Measurements from ENCODE around the gene FCN1.

Gene FCN1

DNA sequence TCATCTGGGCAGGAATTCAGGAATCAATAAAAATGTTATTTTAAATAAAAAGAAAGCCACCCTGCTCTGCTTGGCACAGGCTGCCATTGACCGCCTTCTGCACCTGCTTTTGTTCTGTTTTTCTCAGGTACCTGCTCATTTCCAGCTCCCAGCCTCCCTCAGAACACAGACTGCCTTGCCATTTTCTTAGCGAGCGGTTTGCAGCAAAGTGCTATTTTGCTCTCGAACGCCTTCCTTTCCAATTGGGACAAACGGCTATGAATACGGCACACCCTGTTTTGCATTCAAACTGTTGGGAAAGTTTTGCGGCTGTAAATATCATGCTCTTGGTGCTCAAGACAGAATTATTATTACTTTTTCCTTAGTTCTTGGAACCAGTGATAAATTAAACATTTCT, 25.1 kb upstream of the FCN1 start:
- Histone ChIP-seq H3K4me1 (ENCODE audit: insufficient read depth, low read length) (peaks cover 12% of the 10 kb centered on the region; the same call in 1 of the 2 replicates), H3K9me3 (ENCODE audit: insufficient read depth, low read depth, low read length) (no peaks in the 10 kb centered on the region), H3K27me3 (ENCODE audit: insufficient read depth, low read length) (no peaks in the 10 kb centered on the region), H3K36me3 (ENCODE audit: insufficient read depth, low read length) (no peaks in the 10 kb centered on the region), H3K27ac (ENCODE audit: low read depth, low read length) (no peak overlapping the region), H3K9ac (ENCODE audit: low read depth, low read length) (no peak overlapping the region), H3K4me3 (ENCODE audit: low read length) (no peak overlapping the region)
- 82% methylated on average over 8 of the region's 8 CpGs for WGBS

DNA sequence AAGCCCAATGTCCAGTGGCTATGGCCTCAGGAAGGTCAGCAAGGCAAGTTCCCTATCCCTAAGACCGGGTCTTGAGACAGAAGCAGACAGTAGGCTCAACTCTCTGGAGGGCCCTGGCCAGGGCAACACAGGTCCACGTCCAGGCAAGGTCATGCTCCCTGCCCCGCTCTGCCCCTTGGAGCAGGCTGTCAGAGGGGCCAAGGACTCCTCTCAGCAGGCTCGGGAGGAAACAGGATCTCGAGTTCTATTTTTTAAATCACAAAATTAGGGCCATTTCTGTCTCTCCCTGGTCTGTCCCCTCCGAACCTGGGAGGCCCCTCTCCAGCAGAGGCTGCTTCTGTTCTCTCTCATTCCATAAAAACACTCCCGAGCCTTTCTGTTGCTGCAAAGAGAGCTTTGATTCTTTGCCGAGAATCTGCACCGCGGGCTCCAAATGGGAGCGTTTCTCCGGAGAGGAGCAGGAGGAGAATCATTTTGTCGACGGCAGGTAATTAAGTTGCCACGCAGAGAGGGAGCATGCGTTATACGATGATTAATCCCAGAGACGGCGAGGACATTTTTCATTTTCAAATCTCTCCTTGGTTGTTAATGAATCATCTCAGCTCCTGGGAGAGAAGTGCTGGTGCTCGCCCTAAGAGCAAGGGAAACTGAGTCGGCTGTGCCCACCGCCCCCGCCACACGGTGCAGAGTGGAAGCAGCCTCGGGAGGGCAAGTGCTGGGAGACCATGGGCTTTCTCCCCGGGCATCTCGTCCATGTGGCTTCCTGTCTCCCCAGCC, 24.5 kb upstream of the FCN1 start:
- Histone ChIP-seq H3K36me3 (ENCODE audit: insufficient read depth, low read length) (no peaks in the 10 kb centered on the region), H3K9me3 (ENCODE audit: insufficient read depth, low read depth, low read length) (no peaks in the 10 kb centered on the region), H3K27ac (ENCODE audit: low read depth, low read length) (no peak overlapping the region), H3K9ac (ENCODE audit: low read depth, low read length) (no peak overlapping the region), H3K4me1 (ENCODE audit: insufficient read depth, low read length) (peaks cover 12% of the 10 kb centered on the region; the same call in 1 of the 2 replicates), H3K27me3 (ENCODE audit: insufficient read depth, low read length) (no peaks in the 10 kb centered on the region), H3K4me3 (ENCODE audit: low read length) (no peak overlapping the region)
- WGBS: 87% methylated on average over 27 of the region's 27 CpGs

DNA sequence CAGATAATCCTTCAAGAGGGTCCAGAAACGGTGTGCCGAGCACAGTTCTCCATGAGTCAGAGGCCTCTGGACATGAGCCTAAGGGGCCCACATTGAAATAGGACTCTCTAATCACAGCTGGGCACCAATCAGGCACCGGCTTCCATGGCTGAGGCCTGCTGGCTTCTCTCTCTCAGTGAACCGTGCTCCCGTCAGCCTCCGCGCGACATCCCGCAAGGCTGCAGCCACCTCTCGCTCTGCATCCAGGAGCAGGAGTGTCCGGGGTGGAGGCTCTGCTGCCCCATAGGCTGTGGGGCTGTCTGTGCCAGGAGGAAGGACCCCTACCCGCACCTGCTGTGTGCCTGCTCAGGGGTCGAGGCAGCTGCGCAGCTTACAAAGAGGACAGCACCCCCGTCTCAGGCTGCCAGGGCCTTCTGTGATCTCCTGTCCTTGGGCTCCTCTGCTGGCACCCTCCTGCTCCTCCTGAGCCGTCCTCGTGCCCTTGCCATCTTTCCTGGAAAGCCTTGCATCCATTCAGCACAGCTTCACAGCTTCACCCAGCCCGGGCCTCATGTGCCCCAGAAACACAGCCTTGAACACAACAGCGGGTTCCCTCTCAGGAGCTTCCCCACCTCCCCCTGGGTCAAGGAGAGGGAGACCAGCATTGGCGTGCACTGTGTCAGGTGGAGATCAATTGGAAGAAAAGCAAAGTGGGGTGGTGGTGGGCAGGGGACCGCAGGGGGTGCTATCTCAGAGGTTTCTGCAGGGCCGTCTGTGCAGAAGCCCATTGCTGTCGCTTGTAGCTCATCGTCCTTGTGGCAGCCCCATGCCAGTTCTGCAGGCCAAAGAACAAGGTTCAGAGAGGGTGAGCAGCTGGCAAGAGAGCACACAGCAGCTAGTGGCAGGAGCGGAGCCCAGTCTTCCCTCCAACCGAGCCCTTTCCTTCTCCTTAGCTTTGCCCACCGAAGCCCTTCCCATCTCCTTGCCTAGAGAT, 22.8 kb upstream of the FCN1 start:
- Histone ChIP-seq H3K4me1 (ENCODE audit: insufficient read depth, low read length) (peaks cover 12% of the 10 kb centered on the region; the same call in 1 of the 2 replicates), H3K9me3 (ENCODE audit: insufficient read depth, low read depth, low read length) (no peaks in the 10 kb centered on the region), H3K36me3 (ENCODE audit: insufficient read depth, low read length) (no peaks in the 10 kb centered on the region), H3K9ac (ENCODE audit: low read depth, low read length) (no peak overlapping the region), H3K27ac (ENCODE audit: low read depth, low read length) (no peak overlapping the region), H3K27me3 (ENCODE audit: insufficient read depth, low read length) (no peaks in the 10 kb centered on the region), H3K4me3 (ENCODE audit: low read length) (no peak overlapping the region)
- WGBS: 94% methylated on average over 27 of the region's 27 CpGs

DNA sequence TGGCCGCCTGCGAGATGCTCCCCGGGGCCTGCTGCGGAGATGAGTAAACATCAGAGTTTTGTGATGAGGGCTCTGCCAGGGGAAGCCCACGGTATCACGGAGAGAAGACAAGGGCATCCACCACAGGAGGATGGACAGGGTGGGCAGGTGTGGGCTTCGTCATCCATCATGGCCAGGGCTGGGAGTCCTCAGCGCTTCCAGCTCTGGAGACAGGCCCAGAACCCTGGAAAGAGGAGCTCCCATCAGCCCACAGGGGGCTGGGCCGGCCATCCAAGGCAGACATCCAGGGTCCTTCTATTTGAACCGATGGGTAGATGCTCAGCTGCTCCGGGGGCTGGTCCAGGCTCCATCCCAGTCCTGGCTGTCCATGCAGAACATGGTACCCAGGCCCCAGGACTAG, 22.1 kb upstream of the FCN1 start:
- H3K27ac ChIP-seq (ENCODE audit: low read depth, low read length): no peak overlapping the region
- peaks cover 18% of the 10 kb centered on the region; the same call in 1 of the 2 replicates for H3K4me1 ChIP-seq (ENCODE audit: insufficient read depth, low read length)
- H3K36me3 ChIP-seq (ENCODE audit: insufficient read depth, low read length): no peaks in the 10 kb centered on the region
- WGBS: 94% methylated on average over 11 of the region's 11 CpGs
- no peaks in the 10 kb centered on the region for H3K9me3 ChIP-seq (ENCODE audit: insufficient read depth, low read depth, low read length)
- H3K4me3 ChIP-seq (ENCODE audit: low read length): no peak overlapping the region
- H3K9ac ChIP-seq (ENCODE audit: low read depth, low read length): no peak overlapping the region
- no peaks in the 10 kb centered on the region for H3K27me3 ChIP-seq (ENCODE audit: insufficient read depth, low read length)

DNA sequence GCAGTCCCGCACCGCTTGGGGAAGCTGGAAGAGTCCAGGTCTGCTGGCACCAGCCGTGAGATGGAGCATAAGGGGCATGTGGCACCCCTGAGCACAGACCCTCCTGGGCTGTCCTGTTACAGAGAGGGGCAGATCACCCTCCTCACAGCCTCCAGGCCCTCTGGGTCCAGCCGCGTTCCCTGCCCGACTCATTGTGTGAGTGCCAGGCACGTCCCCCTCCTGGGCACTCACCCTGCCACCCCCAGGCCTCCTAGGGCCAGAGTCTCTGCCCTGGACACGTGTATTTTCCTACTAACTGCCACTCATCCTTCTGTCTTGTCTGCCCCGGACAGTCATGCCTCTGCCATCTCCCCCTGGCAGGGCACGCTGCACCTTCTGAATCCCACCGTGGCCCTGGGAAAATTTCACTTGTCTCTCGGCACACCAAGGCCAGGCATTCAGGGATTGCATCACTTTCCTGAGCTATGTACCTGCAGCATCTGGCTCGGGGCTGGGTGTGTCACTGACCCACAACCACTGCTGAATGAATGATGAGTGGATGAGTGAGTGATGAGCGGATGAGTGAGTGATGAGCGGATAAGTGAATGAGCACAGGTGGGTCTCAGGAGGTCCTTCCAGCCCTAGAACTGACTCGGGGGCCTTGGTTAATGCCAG, 21.5 kb upstream of the FCN1 start:
- no peaks in the 10 kb centered on the region for H3K36me3 ChIP-seq (ENCODE audit: insufficient read depth, low read length)
- no peaks in the 10 kb centered on the region for H3K27me3 ChIP-seq (ENCODE audit: insufficient read depth, low read length)
- H3K9me3 ChIP-seq (ENCODE audit: insufficient read depth, low read depth, low read length): no peaks in the 10 kb centered on the region
- whole genome bisulfite sequencing: 94% methylated on average over 15 of the region's 16 CpGs
- no peak overlapping the region for H3K4me3 ChIP-seq (ENCODE audit: low read length)
- no peak overlapping the region for H3K9ac ChIP-seq (ENCODE audit: low read depth, low read length)
- peaks cover 16% of the 10 kb centered on the region; the same call in 1 of the 2 replicates for H3K4me1 ChIP-seq (ENCODE audit: insufficient read depth, low read length)
- no peak overlapping the region for H3K27ac ChIP-seq (ENCODE audit: low read depth, low read length)

DNA sequence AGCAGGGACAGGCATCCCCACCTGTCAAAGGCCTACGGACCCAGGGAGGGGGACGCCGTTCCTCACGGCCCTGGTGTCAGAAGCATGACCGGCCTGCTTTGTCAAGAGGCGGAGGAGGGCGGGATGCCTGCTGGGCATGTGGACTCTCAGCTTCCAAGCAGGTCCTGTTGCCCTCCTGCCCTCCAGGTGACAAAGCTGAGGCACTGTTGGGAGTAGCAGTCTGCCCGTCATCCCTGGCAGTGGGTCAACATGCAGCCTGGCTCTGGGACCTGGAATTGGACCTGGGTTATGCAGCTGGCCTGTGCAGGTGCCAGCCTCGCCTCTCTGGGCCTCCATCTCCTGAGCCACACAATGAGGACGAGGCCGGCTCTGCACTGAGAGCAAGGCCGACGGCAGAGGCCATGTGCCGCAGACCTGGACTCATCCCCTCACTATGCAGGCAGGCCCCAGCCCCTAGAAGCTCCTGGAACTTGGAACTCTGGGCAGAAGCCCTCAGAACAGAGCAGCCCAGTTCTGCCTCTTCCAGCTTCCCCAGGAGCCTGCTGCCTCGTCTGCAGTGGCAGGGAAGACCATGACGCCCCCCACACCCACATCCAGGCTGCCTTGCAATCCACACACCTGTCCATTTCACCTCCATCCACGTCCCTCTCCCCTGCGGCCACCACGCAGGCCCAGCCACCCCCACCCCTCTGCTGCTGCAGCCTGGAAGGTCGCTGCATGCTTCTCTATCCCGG, 20.8 kb upstream of the FCN1 start:
- Histone ChIP-seq H3K27me3 (ENCODE audit: insufficient read depth, low read length) (no peaks in the 10 kb centered on the region), H3K4me1 (ENCODE audit: insufficient read depth, low read length) (peaks cover 11% of the 10 kb centered on the region; the same call in 1 of the 2 replicates), H3K9ac (ENCODE audit: low read depth, low read length) (no peak overlapping the region), H3K4me3 (ENCODE audit: low read length) (no peak overlapping the region), H3K9me3 (ENCODE audit: insufficient read depth, low read depth, low read length) (no peaks in the 10 kb centered on the region), H3K36me3 (ENCODE audit: insufficient read depth, low read length) (no peaks in the 10 kb centered on the region), H3K27ac (ENCODE audit: low read depth, low read length) (no peak overlapping the region)
- 85% methylated on average over 21 of the region's 21 CpGs for WGBS

DNA sequence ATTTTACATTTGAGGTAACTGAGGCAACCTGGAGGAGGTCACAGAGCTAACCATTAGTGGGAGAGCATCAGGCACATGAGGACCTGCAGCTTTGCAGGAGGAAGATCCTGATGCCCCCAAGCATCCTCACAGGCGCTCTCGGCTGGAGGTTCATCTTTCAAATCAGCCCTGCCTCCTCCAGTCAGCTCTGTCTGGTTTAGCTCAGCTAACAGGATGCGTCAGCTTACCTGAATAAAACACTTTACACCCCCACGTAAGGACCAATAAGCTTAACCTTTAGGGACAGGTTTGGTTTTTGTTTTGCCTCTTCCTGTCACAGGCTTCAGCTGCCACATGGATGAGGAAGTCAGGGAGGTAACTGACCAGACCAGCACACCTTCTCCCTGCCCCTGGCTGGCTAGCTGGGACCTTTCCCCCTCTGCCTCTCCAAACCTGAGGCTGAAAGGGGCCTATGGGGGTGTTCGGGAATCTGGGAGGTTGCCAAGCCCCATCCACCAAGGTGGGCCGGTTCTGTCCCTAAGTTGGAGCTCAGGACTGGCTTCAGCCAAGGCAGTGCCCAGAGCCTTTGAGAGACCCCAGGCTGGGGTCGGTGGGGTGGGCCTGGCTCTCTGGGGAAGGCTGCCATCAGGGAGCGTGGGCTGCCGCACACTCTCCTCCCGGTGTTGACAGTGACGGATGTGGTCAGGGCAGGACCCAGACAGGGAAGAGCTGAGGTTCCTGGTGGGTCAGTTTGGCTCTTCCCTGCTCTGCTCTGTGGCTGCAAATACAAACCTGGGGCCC, 20.0 kb upstream of the FCN1 start:
- no peak overlapping the region for H3K27ac ChIP-seq (ENCODE audit: low read depth, low read length)
- no peaks in the 10 kb centered on the region for H3K36me3 ChIP-seq (ENCODE audit: insufficient read depth, low read length)
- H3K4me3 ChIP-seq (ENCODE audit: low read length): no peak overlapping the region
- 90% methylated on average over 11 of the region's 11 CpGs for WGBS
- H3K9me3 ChIP-seq (ENCODE audit: insufficient read depth, low read depth, low read length): no peaks in the 10 kb centered on the region
- no peaks in the 10 kb centered on the region for H3K27me3 ChIP-seq (ENCODE audit: insufficient read depth, low read length)
- no peak overlapping the region for H3K9ac ChIP-seq (ENCODE audit: low read depth, low read length)
- peaks cover 11% of the 10 kb centered on the region; the same call in 1 of the 2 replicates for H3K4me1 ChIP-seq (ENCODE audit: insufficient read depth, low read length)

DNA sequence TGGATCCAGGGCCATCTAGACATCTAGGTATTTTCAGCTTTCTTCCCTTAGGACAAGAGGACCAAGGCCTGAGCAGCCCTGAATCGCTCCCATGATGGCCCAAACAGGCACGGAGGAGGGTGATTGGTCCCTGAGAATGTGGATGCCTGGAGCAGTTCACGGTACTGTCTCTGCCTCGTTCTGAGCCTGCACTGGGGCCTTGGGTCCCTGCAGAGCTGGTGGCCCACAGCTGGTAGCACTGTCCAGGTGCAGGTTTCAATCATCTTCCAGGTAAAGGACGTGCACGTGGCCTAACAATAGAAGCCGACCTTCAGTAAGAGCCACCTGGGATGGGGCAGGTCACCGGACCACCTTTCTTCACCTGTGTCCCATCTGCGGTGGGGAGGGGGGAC, 19.4 kb upstream of the FCN1 start:
- no peaks in the 10 kb centered on the region for H3K9me3 ChIP-seq (ENCODE audit: insufficient read depth, low read depth, low read length)
- peaks cover 11% of the 10 kb centered on the region; the same call in 1 of the 2 replicates for H3K4me1 ChIP-seq (ENCODE audit: insufficient read depth, low read length)
- H3K4me3 ChIP-seq (ENCODE audit: low read length): no peak overlapping the region
- H3K36me3 ChIP-seq (ENCODE audit: insufficient read depth, low read length): no peaks in the 10 kb centered on the region
- no peak overlapping the region for H3K27ac ChIP-seq (ENCODE audit: low read depth, low read length)
- H3K27me3 ChIP-seq (ENCODE audit: insufficient read depth, low read length): no peaks in the 10 kb centered on the region
- 84% methylated on average over 9 of the region's 9 CpGs for WGBS
- no peak overlapping the region for H3K9ac ChIP-seq (ENCODE audit: low read depth, low read length)

DNA sequence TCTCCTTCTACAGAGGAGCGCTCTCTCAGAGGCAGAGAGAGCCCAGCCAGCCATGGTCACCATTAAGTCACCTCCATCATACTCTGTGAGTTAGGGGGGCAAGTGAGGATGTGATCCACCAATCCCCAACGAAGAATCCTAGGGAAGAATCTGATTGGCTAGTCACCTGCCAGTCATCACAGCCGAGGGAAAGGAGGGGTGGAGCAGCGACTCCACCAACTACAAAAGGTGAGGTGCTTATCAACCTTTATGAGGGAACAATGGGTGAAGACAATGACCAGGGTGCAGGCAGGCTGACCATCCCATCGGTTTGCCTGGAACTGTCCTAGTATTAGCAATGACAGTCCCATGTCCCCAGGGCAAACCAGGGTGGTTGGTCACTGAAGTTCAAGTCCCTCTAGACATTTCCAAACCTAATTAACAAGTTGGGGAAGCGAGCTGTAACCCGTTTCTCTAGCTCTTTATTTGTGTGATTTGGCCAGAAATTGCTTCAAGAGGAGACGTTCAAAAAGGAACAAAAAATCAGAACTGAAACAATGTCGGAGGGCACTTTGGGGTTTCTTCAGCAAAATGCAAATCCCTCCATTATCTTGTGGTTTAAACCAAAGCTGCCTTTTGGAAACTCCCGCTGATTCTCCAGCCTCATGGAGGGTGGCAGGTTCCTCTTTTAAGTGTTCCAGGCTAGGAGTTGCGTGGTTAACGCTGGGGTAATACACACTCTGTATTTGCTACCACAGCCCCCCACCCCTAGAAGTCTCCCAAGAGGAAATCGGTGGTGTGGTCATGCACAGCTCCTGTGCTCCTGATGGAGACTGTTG, 18.8 kb upstream of the FCN1 start:
- no peaks in the 10 kb centered on the region for H3K36me3 ChIP-seq (ENCODE audit: insufficient read depth, low read length)
- no peaks in the 10 kb centered on the region for H3K9me3 ChIP-seq (ENCODE audit: insufficient read depth, low read depth, low read length)
- no peak overlapping the region for H3K4me3 ChIP-seq (ENCODE audit: low read length)
- H3K4me1 ChIP-seq (ENCODE audit: insufficient read depth, low read length): peaks cover 11% of the 10 kb centered on the region; the same call in 1 of the 2 replicates
- H3K27ac ChIP-seq (ENCODE audit: low read depth, low read length): no peak overlapping the region
- H3K27me3 ChIP-seq (ENCODE audit: insufficient read depth, low read length): no peaks in the 10 kb centered on the region
- WGBS: 90% methylated on average over 12 of the region's 13 CpGs
- no peak overlapping the region for H3K9ac ChIP-seq (ENCODE audit: low read depth, low read length)

Measured in HUES64 (cell line).